Duodenal mucosa (tissue), 2 donors: ENCODE results near the gene PNPLA2.
A peak's percentile ranks its signal among the peaks of the same experiment; 100 is the strongest.

Experiments
- H3K27ac ChIP-seq: one replicate; pipeline ENCODE4 v1.7.0; 2013; ENCODE audit warnings: low read depth, low read length
- H3K27me3 ChIP-seq, 2 donors: one replicate each; pipeline ENCODE4 v1.7.0; 2013; ENCODE audit warnings: low read length in 2 of 2, control low read depth in 1 of 2; ENCODE audit not compliant: insufficient read depth in 2 of 2, control insufficient read depth in 1 of 2
- H3K36me3 ChIP-seq, 2 donors: one replicate each; pipeline ENCODE4 v1.7.0; 2013; ENCODE audit warnings: low read length in 2 of 2, control low read depth in 1 of 2; ENCODE audit not compliant: insufficient read depth in 2 of 2, control insufficient read depth in 1 of 2
- H3K4me1 ChIP-seq, 2 donors: one replicate each; pipeline ENCODE4 v1.7.0; 2013; ENCODE audit warnings: low read length in 2 of 2, control low read depth in 1 of 2; ENCODE audit not compliant: insufficient read depth in 2 of 2, control insufficient read depth in 1 of 2
- H3K4me3 ChIP-seq, 2 donors: one replicate each; pipeline ENCODE4 v1.7.0; 2013; ENCODE audit warnings: low read length in 2 of 2, low read depth in 1 of 2
- H3K9ac ChIP-seq, 2 donors: one replicate each; pipeline ENCODE4 v1.7.0; 2013; ENCODE audit warnings: low read length in 2 of 2, low read depth in 1 of 2
- H3K9me3 ChIP-seq, 2 donors: one replicate each; pipeline ENCODE4 v1.7.0; 2013; ENCODE audit warnings: low read length in 2 of 2, control low read depth in 1 of 2; ENCODE audit not compliant: control insufficient read depth in 1 of 2

The PNPLA2 gene

GRCh38 chr11:832529-833113 is 13.9 kb downstream of the PNPLA2 start, which contains the start of gene CD151:
Gene CD151, plus strand, starts transcription at chr11:832952. Its CDS starts 3,118 bp downstream, at chr11:836070.
- Histone ChIP-seq H3K4me1 (peaks cover 47 to 69% of the 10 kb centered on the region in 2 donors), H3K27me3 (no peaks in the 10 kb centered on the region), H3K9ac (peak within 1 kb of the TSS; percentile 92 to 93), H3K36me3 (peaks cover 4 to 16% of the 10 kb centered on the region in 2 donors), H3K4me3 (peak within 1 kb of the TSS; percentile 75 to 78), H3K27ac (peak within 1 kb of the TSS; percentile 92), H3K9me3 (no peaks in the 10 kb centered on the region)

- Histone ChIP-seq H3K36me3 (peaks cover 4 to 22% of the 10 kb centered on the region in 2 donors), H3K9me3 (no peaks in the 10 kb centered on the region), H3K9ac (peak overlapping the region; percentile 92 to 93), H3K4me1 (peaks cover 48 to 69% of the 10 kb centered on the region in 2 donors), H3K27ac (peak overlapping the region; percentile 92), H3K27me3 (no peaks in the 10 kb centered on the region), H3K4me3 (peak overlapping the region; percentile 75 to 78)
These were observed 14.5 kb downstream of the PNPLA2 start for GRCh38 chr11:833114-833791.

GRCh38 chr11:833849-834311 is 15.2 kb downstream of the PNPLA2 start:
- H3K9ac ChIP-seq, result peak overlapping the region; percentile 92 to 93

GRCh38 chr11:834371-835316 is 15.9 kb downstream of the PNPLA2 start:
- Histone ChIP-seq H3K9ac (peak overlapping the region; percentile 44 to 93), H3K4me3 (peak overlapping the region; percentile 75 to 78), H3K9me3 (no peaks in the 10 kb centered on the region), H3K4me1 (peaks cover 46 to 62% of the 10 kb centered on the region in 2 donors), H3K27ac (peak overlapping the region; percentile 92), H3K36me3 (peaks cover 14 to 34% of the 10 kb centered on the region in 2 donors), H3K27me3 (no peaks in the 10 kb centered on the region)

More at GRCh38 chr11:833849-834311, 15.2 kb downstream of the PNPLA2 start:
- peaks cover 9 to 27% of the 10 kb centered on the region in 2 donors for H3K36me3 ChIP-seq
- H3K27me3 ChIP-seq, result no peaks in the 10 kb centered on the region
- H3K4me1 ChIP-seq, result peaks cover 47 to 67% of the 10 kb centered on the region in 2 donors
- H3K4me3 ChIP-seq, result peak overlapping the region; percentile 75 to 78
- H3K9me3 ChIP-seq, result no peaks in the 10 kb centered on the region
- H3K27ac ChIP-seq, result peak overlapping the region; percentile 92

GRCh38 chr11:836274-836673 is 17.6 kb downstream of the PNPLA2 start:
- Histone ChIP-seq H3K9me3 (no peaks in the 10 kb centered on the region), H3K27ac (no peak overlapping the region), H3K36me3 (peaks cover 14 to 44% of the 10 kb centered on the region in 2 donors), H3K4me1 (peaks cover 48 to 61% of the 10 kb centered on the region in 2 donors), H3K4me3 (no peak overlapping the region), H3K27me3 (no peaks in the 10 kb centered on the region), H3K9ac (no peak overlapping the region)

GRCh38 chr11:836700-837099 is 18.0 kb downstream of the PNPLA2 start:
- no peak overlapping the region for H3K27ac ChIP-seq
- H3K4me1 ChIP-seq, result peaks cover 45 to 61% of the 10 kb centered on the region in 2 donors
- H3K9me3 ChIP-seq, result no peaks in the 10 kb centered on the region
- H3K9ac ChIP-seq, result no peak overlapping the region
- peaks cover 14 to 44% of the 10 kb centered on the region in 2 donors for H3K36me3 ChIP-seq
- no peak overlapping the region for H3K4me3 ChIP-seq
- no peaks in the 10 kb centered on the region for H3K27me3 ChIP-seq

GRCh38 chr11:837189-837989 is 18.7 kb downstream of the PNPLA2 start:
- H3K27me3 ChIP-seq, result no peaks in the 10 kb centered on the region
- H3K4me1 ChIP-seq, result peaks cover 38 to 54% of the 10 kb centered on the region in 2 donors
- H3K4me3 ChIP-seq, result no peak overlapping the region
- no peak overlapping the region for H3K9ac ChIP-seq
- H3K36me3 ChIP-seq, result peaks cover 14 to 44% of the 10 kb centered on the region in 2 donors
- H3K27ac ChIP-seq, result no peak overlapping the region
- no peaks in the 10 kb centered on the region for H3K9me3 ChIP-seq

GRCh38 chr11:837990-838307 is 19.2 kb downstream of the PNPLA2 start:
- no peak overlapping the region for H3K27ac ChIP-seq
- H3K9ac ChIP-seq, result no peak overlapping the region
- peaks cover 38 to 52% of the 10 kb centered on the region in 2 donors for H3K4me1 ChIP-seq
- peaks cover 14 to 44% of the 10 kb centered on the region in 2 donors for H3K36me3 ChIP-seq
- no peak overlapping the region for H3K4me3 ChIP-seq
- H3K9me3 ChIP-seq, result no peaks in the 10 kb centered on the region
- H3K27me3 ChIP-seq, result no peaks in the 10 kb centered on the region

GRCh38 chr11:838441-839279 is 19.9 kb downstream of the PNPLA2 start:
- Histone ChIP-seq H3K4me3 (no peak overlapping the region), H3K4me1 (peaks cover 42 to 52% of the 10 kb centered on the region in 2 donors), H3K9me3 (no peaks in the 10 kb centered on the region), H3K9ac (no peak overlapping the region), H3K36me3 (peaks cover 14 to 44% of the 10 kb centered on the region in 2 donors), H3K27ac (no peak overlapping the region), H3K27me3 (peaks cover 0 to 1% of the 10 kb centered on the region in 2 donors)
